Stimulated activated CD8-positive, alpha-beta memory T cell treated with anti-CD3 and anti-CD28 coated beads, Interleukin-4, amount 100 ng/mL, for 48 hours (primary cell): ENCODE data around the gene PMPCA.

ENCODE experiments used
- DNase-seq: peaks from one replicate; pipeline ENCODE4 v3.0.0-alpha.2; 2020

Gene PMPCA

GRCh38 chr9:136418182-136419091 lies 8.0 kb downstream of the PMPCA start:
- no peak for DNase-seq

GRCh38 chr9:136419092-136419420 lies 8.6 kb downstream of the PMPCA start:
- DNase-seq, result no peak

- DNase-seq, result no peak
These were observed 11.3 kb downstream of the PMPCA start for GRCh38 chr9:136421791-136422190.

- DNase-seq, result no peak
These were observed 12.4 kb downstream of the PMPCA start for GRCh38 chr9:136422876-136423275.

GRCh38 chr9:136423432-136424146 lies 13.1 kb downstream of the PMPCA start:
- no peak for DNase-seq

- DNase-seq, result no peak
These were observed 14.4 kb downstream of the PMPCA start for GRCh38 chr9:136424750-136425362.

GRCh38 chr9:136425367-136425766 lies 14.9 kb downstream of the PMPCA start:
- DNase-seq, result peak; percentile 56

- no peak for DNase-seq
These were observed 16.3 kb downstream of the PMPCA start for GRCh38 chr9:136426787-136427186.

GRCh38 chr9:136429075-136429628 lies 18.7 kb downstream of the PMPCA start:
- DNase-seq, result no peak

GRCh38 chr9:136429683-136430491 lies 19.4 kb downstream of the PMPCA start:
- DNase-seq, result no peak

- no peak for DNase-seq
These were observed 20.3 kb downstream of the PMPCA start for GRCh38 chr9:136430588-136431234.

GRCh38 chr9:136431782-136432350 lies 21.4 kb downstream of the PMPCA start:
- DNase-seq, result no peak

GRCh38 chr9:136432591-136432990 lies 22.1 kb downstream of the PMPCA start:
- DNase-seq, result no peak

- DNase-seq, result no peak
These were observed 22.7 kb downstream of the PMPCA start for GRCh38 chr9:136433043-136433715.

- no peak for DNase-seq
These were observed 23.6 kb downstream of the PMPCA start for GRCh38 chr9:136433849-136434579.

- DNase-seq, result no peak
These were observed 24.2 kb downstream of the PMPCA start for GRCh38 chr9:136434580-136435169.

GRCh38 chr9:136436055-136436634 lies 25.7 kb downstream of the PMPCA start:
- no peak for DNase-seq

GRCh38 chr9:136437430-136437829 lies 27.0 kb downstream of the PMPCA start:
- no peak for DNase-seq

GRCh38 chr9:136437839-136438547 lies 27.5 kb downstream of the PMPCA start:
- no peak for DNase-seq
